HEK293 (cell line): ENCODE data around the gene TMEM63A.

Source experiments
- GLIS2 ChIP-seq: fragments of 450-650 bp; formaldehyde crosslinking; IDR thresholded peaks from 2 replicates; pipeline ENCODE4 v1.5.1; 2016; ENCODE audit warnings: missing biosample characterization, missing genetic modification characterization
- MEIS1 ChIP-seq: sonication (generic); formaldehyde crosslinking; IDR thresholded peaks from 2 replicates; pipeline ENCODE4 v1.8.1; 2022; ENCODE audit warnings: missing genetic modification reagents, mild to moderate bottlenecking, borderline replicate concordance
- SP3 ChIP-seq: fragments of 450-650 bp; formaldehyde crosslinking; IDR thresholded peaks from 2 replicates; pipeline ENCODE4 v1.5.1; 2016; ENCODE audit warnings: missing biosample characterization, missing genetic modification characterization
- TRIM28 ChIP-seq: IDR thresholded peaks from 2 replicates; pipeline ENCODE4 v1.6.1; 2011; ENCODE audit warnings: low read length, control low read depth, borderline replicate concordance
- WT1 ChIP-seq: fragments of 450-650 bp; formaldehyde crosslinking; IDR thresholded peaks from 2 replicates; pipeline ENCODE4 v1.5.1; 2016; ENCODE audit warnings: missing biosample characterization, missing genetic modification characterization
- ZBTB8A ChIP-seq: fragments of 450-650 bp; formaldehyde crosslinking; IDR thresholded peaks from 2 replicates; pipeline ENCODE4 v1.5.1; 2016; ENCODE audit warnings: missing biosample characterization, missing genetic modification characterization
- ZNF132 ChIP-seq: fragments of 450-650 bp; formaldehyde crosslinking; IDR thresholded peaks from 2 replicates; pipeline ENCODE4 v1.5.1; 2017; ENCODE audit warnings: missing biosample characterization, missing genetic modification characterization, borderline replicate concordance
- ZNF133 ChIP-seq: fragments of 450-650 bp; formaldehyde crosslinking; IDR thresholded peaks from 2 replicates; pipeline ENCODE4 v1.5.1; 2016; ENCODE audit warnings: missing biosample characterization, missing genetic modification characterization
- ZNF214 ChIP-seq: fragments of 450-650 bp; formaldehyde crosslinking; IDR thresholded peaks from 2 replicates; pipeline ENCODE4 v1.5.1; 2017; ENCODE audit warnings: missing biosample characterization, mild to moderate bottlenecking, missing genetic modification characterization, borderline replicate concordance
- ZNF394 ChIP-seq: fragments of 450-650 bp; formaldehyde crosslinking; IDR thresholded peaks from 2 replicates; pipeline ENCODE4 v1.5.1; 2016; ENCODE audit warnings: missing biosample characterization, missing genetic modification characterization, mild to moderate bottlenecking, moderate library complexity, borderline replicate concordance
- ZNF529 ChIP-seq: fragments of 450-650 bp; formaldehyde crosslinking; IDR thresholded peaks from 2 replicates; pipeline ENCODE4 v1.5.1; 2017; ENCODE audit warnings: missing genetic modification characterization, missing biosample characterization; ENCODE audit not compliant: insufficient replicate concordance
- ZNF610 ChIP-seq: fragments of 450-650 bp; formaldehyde crosslinking; IDR thresholded peaks from 2 replicates; pipeline ENCODE4 v1.5.1; 2016; ENCODE audit warnings: missing biosample characterization, missing genetic modification characterization, borderline replicate concordance
- ZNF707 ChIP-seq: fragments of 450-650 bp; formaldehyde crosslinking; IDR thresholded peaks from 2 replicates; pipeline ENCODE4 v1.5.1; 2016; ENCODE audit warnings: missing biosample characterization, missing genetic modification characterization
- ZNF76 ChIP-seq: fragments of 450-650 bp; formaldehyde crosslinking; IDR thresholded peaks from 2 replicates; pipeline ENCODE4; 2016; ENCODE audit warnings: low read depth, missing biosample characterization, missing genetic modification characterization, borderline replicate concordance
- ZNF776 ChIP-seq: fragments of 450-650 bp; formaldehyde crosslinking; IDR thresholded peaks from 2 replicates; pipeline ENCODE4 v1.5.0; 2017; ENCODE audit warnings: missing biosample characterization, missing genetic modification characterization, borderline replicate concordance
- ZNF843 ChIP-seq: fragments of 450-650 bp; formaldehyde crosslinking; IDR thresholded peaks from 2 replicates; pipeline ENCODE4 v1.5.1; 2016; ENCODE audit warnings: missing biosample characterization, missing genetic modification characterization
- ZSCAN30 ChIP-seq: fragments of 450-650 bp; IDR thresholded peaks from 2 replicates; pipeline ENCODE4 v1.5.1; 2018; ENCODE audit warnings: missing biosample characterization, mild to moderate bottlenecking, missing genetic modification characterization, moderate library complexity
- TF ChIP-seq, protein P1 (sequence below): fragments of 450-650 bp; formaldehyde crosslinking; IDR thresholded peaks from 2 replicates; pipeline ENCODE4 v1.5.1; 2016; ENCODE audit warnings: missing biosample characterization, missing genetic modification characterization, borderline replicate concordance
- TF ChIP-seq, protein P2 (sequence below): fragments of 450-650 bp; formaldehyde crosslinking; IDR thresholded peaks from 2 replicates; pipeline ENCODE4 v1.5.1; 2016; ENCODE audit warnings: missing biosample characterization, missing genetic modification characterization
- TF ChIP-seq, protein P3 (sequence below): fragments of 450-650 bp; formaldehyde crosslinking; IDR thresholded peaks from 2 replicates; pipeline ENCODE4 v1.5.1; 2017; ENCODE audit warnings: missing biosample characterization, missing genetic modification characterization
- TF ChIP-seq, protein P4 (sequence below): fragments of 450-650 bp; formaldehyde crosslinking; IDR thresholded peaks from 2 replicates; pipeline ENCODE4 v1.5.1; 2016; ENCODE audit warnings: missing biosample characterization, missing genetic modification characterization
- TF ChIP-seq, protein P5 (sequence below): fragments of 450-650 bp; formaldehyde crosslinking; IDR thresholded peaks from 2 replicates; pipeline ENCODE4 v1.5.1; 2017; ENCODE audit warnings: missing biosample characterization, missing genetic modification characterization
- TF ChIP-seq, protein P6 (sequence below): fragments of 450-650 bp; IDR thresholded peaks from 2 replicates; pipeline ENCODE4 v1.5.1; 2018; ENCODE audit warnings: missing biosample characterization, missing genetic modification characterization
- TF ChIP-seq, protein P7 (sequence below): fragments of 450-650 bp; formaldehyde crosslinking; IDR thresholded peaks from 2 replicates; pipeline ENCODE4 v1.5.1; 2016; ENCODE audit warnings: missing biosample characterization, missing genetic modification characterization

The TMEM63A gene

DNA sequence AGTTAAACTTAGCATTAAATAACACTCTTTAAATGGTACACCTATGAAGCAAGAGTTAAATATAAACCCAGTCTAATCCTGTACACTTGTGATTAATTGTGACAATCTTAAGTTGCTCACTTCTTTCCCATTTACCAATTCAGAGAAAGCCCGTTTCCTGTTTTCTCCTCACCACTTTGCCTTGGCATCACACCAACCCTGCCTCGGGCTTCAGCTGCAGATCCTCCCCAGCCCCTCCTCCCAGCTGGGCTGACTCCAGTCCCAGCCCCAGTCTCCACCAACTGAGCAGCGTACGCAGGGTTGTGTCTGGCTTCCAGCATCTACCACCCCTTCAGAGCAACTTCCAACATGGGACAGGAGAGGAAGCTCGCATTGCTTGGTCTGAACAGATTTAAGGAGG, 37.7 kb upstream of the TMEM63A start (continued):
- TF ChIP-seq, protein P1, sequence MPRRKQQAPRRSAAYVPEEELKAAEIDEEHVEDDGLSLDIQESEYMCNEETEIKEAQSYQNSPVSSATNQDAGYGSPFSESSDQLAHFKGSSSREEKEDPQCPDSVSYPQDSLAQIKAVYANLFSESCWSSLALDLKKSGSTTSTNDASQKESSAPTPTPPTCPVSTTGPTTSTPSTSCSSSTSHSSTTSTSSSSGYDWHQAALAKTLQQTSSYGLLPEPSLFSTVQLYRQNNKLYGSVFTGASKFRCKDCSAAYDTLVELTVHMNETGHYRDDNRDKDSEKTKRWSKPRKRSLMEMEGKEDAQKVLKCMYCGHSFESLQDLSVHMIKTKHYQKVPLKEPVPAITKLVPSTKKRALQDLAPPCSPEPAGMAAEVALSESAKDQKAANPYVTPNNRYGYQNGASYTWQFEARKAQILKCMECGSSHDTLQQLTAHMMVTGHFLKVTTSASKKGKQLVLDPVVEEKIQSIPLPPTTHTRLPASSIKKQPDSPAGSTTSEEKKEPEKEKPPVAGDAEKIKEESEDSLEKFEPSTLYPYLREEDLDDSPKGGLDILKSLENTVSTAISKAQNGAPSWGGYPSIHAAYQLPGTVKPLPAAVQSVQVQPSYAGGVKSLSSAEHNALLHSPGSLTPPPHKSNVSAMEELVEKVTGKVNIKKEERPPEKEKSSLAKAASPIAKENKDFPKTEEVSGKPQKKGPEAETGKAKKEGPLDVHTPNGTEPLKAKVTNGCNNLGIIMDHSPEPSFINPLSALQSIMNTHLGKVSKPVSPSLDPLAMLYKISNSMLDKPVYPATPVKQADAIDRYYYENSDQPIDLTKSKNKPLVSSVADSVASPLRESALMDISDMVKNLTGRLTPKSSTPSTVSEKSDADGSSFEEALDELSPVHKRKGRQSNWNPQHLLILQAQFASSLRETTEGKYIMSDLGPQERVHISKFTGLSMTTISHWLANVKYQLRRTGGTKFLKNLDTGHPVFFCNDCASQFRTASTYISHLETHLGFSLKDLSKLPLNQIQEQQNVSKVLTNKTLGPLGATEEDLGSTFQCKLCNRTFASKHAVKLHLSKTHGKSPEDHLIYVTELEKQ (tag by site-specific recombination) = no peak
- TF ChIP-seq ZNF529 (tag by site-specific recombination) (no peak), ZNF132 (tag by site-specific recombination) (no peak), WT1 (peak; percentile 31; the same call in 1 of the 2 replicates), ZNF76 (no peak), ZNF843 (tag by site-specific recombination) (no peak), ZNF394 (no peak), TRIM28 (no peak), ZNF776 (no peak), ZSCAN30 (no peak), ZNF610 (tag by site-specific recombination) (no peak), GLIS2 (tag by site-specific recombination) (no peak), ZNF707 (no peak), MEIS1 (CRISPR knock-in tag) (no peak), ZNF133 (no peak), ZNF214 (tag by site-specific recombination) (no peak), ZBTB8A (tag by site-specific recombination) (no peak), SP3 (tag by site-specific recombination) (no peak)
- TF ChIP-seq, protein P2, sequence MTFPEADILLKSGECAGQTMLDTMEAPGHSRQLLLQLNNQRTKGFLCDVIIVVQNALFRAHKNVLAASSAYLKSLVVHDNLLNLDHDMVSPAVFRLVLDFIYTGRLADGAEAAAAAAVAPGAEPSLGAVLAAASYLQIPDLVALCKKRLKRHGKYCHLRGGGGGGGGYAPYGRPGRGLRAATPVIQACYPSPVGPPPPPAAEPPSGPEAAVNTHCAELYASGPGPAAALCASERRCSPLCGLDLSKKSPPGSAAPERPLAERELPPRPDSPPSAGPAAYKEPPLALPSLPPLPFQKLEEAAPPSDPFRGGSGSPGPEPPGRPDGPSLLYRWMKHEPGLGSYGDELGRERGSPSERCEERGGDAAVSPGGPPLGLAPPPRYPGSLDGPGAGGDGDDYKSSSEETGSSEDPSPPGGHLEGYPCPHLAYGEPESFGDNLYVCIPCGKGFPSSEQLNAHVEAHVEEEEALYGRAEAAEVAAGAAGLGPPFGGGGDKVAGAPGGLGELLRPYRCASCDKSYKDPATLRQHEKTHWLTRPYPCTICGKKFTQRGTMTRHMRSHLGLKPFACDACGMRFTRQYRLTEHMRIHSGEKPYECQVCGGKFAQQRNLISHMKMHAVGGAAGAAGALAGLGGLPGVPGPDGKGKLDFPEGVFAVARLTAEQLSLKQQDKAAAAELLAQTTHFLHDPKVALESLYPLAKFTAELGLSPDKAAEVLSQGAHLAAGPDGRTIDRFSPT (tag by site-specific recombination) = no peak
- TF ChIP-seq, protein P3, sequence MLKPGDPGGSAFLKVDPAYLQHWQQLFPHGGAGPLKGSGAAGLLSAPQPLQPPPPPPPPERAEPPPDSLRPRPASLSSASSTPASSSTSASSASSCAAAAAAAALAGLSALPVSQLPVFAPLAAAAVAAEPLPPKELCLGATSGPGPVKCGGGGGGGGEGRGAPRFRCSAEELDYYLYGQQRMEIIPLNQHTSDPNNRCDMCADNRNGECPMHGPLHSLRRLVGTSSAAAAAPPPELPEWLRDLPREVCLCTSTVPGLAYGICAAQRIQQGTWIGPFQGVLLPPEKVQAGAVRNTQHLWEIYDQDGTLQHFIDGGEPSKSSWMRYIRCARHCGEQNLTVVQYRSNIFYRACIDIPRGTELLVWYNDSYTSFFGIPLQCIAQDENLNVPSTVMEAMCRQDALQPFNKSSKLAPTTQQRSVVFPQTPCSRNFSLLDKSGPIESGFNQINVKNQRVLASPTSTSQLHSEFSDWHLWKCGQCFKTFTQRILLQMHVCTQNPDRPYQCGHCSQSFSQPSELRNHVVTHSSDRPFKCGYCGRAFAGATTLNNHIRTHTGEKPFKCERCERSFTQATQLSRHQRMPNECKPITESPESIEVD = no peak
- TF ChIP-seq, protein P4, sequence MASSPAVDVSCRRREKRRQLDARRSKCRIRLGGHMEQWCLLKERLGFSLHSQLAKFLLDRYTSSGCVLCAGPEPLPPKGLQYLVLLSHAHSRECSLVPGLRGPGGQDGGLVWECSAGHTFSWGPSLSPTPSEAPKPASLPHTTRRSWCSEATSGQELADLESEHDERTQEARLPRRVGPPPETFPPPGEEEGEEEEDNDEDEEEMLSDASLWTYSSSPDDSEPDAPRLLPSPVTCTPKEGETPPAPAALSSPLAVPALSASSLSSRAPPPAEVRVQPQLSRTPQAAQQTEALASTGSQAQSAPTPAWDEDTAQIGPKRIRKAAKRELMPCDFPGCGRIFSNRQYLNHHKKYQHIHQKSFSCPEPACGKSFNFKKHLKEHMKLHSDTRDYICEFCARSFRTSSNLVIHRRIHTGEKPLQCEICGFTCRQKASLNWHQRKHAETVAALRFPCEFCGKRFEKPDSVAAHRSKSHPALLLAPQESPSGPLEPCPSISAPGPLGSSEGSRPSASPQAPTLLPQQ (tag by site-specific recombination) = peak; percentile 26; the same call in 1 of the 2 replicates
- TF ChIP-seq, protein P5, sequence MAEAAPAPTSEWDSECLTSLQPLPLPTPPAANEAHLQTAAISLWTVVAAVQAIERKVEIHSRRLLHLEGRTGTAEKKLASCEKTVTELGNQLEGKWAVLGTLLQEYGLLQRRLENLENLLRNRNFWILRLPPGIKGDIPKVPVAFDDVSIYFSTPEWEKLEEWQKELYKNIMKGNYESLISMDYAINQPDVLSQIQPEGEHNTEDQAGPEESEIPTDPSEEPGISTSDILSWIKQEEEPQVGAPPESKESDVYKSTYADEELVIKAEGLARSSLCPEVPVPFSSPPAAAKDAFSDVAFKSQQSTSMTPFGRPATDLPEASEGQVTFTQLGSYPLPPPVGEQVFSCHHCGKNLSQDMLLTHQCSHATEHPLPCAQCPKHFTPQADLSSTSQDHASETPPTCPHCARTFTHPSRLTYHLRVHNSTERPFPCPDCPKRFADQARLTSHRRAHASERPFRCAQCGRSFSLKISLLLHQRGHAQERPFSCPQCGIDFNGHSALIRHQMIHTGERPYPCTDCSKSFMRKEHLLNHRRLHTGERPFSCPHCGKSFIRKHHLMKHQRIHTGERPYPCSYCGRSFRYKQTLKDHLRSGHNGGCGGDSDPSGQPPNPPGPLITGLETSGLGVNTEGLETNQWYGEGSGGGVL (tag by site-specific recombination) = no peak
- TF ChIP-seq, protein P6, sequence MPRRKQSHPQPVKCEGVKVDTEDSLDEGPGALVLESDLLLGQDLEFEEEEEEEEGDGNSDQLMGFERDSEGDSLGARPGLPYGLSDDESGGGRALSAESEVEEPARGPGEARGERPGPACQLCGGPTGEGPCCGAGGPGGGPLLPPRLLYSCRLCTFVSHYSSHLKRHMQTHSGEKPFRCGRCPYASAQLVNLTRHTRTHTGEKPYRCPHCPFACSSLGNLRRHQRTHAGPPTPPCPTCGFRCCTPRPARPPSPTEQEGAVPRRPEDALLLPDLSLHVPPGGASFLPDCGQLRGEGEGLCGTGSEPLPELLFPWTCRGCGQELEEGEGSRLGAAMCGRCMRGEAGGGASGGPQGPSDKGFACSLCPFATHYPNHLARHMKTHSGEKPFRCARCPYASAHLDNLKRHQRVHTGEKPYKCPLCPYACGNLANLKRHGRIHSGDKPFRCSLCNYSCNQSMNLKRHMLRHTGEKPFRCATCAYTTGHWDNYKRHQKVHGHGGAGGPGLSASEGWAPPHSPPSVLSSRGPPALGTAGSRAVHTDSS (tag by site-specific recombination) = no peak
- TF ChIP-seq, protein P7, sequence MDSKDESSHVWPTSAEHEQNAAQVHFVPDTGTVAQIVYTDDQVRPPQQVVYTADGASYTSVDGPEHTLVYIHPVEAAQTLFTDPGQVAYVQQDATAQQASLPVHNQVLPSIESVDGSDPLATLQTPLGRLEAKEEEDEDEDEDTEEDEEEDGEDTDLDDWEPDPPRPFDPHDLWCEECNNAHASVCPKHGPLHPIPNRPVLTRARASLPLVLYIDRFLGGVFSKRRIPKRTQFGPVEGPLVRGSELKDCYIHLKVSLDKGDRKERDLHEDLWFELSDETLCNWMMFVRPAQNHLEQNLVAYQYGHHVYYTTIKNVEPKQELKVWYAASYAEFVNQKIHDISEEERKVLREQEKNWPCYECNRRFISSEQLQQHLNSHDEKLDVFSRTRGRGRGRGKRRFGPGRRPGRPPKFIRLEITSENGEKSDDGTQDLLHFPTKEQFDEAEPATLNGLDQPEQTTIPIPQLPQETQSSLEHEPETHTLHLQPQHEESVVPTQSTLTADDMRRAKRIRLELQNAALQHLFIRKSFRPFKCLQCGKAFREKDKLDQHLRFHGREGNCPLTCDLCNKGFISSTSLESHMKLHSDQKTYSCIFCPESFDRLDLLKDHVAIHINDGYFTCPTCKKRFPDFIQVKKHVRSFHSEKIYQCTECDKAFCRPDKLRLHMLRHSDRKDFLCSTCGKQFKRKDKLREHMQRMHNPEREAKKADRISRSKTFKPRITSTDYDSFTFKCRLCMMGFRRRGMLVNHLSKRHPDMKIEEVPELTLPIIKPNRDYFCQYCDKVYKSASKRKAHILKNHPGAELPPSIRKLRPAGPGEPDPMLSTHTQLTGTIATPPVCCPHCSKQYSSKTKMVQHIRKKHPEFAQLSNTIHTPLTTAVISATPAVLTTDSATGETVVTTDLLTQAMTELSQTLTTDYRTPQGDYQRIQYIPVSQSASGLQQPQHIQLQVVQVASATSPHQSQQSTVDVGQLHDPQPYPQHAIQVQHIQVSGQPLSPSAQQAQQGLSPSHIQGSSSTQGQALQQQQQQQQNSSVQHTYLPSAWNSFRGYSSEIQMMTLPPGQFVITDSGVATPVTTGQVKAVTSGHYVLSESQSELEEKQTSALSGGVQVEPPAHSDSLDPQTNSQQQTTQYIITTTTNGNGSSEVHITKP = peak; percentile 86
